ENCODE data around the gene NTSR2. TPM values are rescaled to one million over a fixed set of nuclear protein-coding genes. Genes with fewer than 3 reads are reported as not detected.

NTSR2 gene, protein sequence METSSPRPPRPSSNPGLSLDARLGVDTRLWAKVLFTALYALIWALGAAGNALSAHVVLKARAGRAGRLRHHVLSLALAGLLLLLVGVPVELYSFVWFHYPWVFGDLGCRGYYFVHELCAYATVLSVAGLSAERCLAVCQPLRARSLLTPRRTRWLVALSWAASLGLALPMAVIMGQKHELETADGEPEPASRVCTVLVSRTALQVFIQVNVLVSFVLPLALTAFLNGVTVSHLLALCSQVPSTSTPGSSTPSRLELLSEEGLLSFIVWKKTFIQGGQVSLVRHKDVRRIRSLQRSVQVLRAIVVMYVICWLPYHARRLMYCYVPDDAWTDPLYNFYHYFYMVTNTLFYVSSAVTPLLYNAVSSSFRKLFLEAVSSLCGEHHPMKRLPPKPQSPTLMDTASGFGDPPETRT
- not detected in 5 replicates for total RNA-seq (2022; extraction: Qiagen RNA extraction; ENCODE audit: low read depth)

DNA sequence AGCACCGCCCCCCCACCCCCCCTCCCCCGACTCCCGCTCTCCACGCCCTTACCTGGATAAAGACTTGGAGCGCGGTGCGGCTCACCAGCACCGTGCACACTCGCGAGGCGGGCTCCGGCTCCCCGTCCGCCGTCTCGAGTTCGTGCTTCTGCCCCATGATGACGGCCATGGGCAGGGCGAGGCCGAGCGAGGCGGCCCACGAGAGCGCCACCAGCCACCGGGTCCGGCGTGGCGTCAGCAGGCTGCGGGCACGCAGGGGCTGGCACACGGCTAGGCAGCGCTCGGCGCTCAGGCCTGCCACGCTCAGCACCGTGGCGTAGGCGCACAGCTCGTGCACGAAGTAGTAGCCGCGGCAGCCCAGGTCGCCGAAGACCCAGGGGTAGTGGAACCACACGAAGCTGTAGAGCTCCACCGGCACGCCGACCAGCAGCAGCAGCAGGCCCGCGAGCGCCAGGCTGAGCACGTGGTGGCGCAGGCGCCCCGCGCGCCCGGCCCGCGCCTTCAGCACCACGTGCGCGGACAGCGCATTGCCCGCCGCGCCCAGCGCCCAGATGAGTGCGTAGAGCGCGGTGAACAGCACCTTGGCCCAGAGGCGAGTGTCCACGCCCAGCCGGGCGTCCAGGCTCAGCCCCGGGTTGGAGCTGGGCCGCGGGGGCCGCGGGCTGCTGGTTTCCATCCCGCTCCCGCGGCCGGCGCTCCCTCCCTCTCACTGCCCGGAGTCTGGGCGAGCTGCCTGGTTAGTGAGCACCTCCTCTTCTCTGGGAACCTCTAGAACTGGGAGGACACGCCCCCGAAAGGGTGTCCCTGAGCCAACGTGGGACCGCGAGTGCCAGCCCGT lies at the start of gene NTSR2:
NTSR2 (minus strand) TSS at position 742 of the 838 bp plus-strand sequence; CDS start at position 676, 66 bp downstream.

Other genes with a start within 250 kb of the NTSR2 start
- gene E2F6, start 204.0 kb downstream of the NTSR2 start, total RNA-seq (2022; extraction: Qiagen RNA extraction; ENCODE audit: low read depth): 23.3 to 28.4 TPM (median 25.0 TPM) in 5 replicates
- 2.2 to 3.7 TPM (median 2.7 TPM) in 5 replicates for gene GREB1, start 136.2 kb downstream of the NTSR2 start, total RNA-seq (2022; extraction: Qiagen RNA extraction; ENCODE audit: low read depth)
- gene LPIN1, start 76.4 kb upstream of the NTSR2 start, total RNA-seq (2022; extraction: Qiagen RNA extraction; ENCODE audit: low read depth): 8.7 to 12.5 TPM (median 9.1 TPM) in 5 replicates